ENCODE results near the gene ASB18. TPM values are rescaled to one million over a fixed set of nuclear protein-coding genes. Genes with fewer than 3 reads are reported as not detected.

The ASB18 gene
- total RNA-seq (2012; rRNA removed), result not detected in 2 replicates
- polyA plus RNA-seq (2012; rRNA removed), result not detected in 2 replicates
- not detected in 2 replicates for polyA plus RNA-seq (2012; cell fraction: cytosol; rRNA removed)
- polyA plus RNA-seq (2012; cell fraction: nucleus; rRNA removed; ENCODE audit: low replicate concordance), result not detected in 2 replicates
- not detected for Bru-seq, nascent RNA
- BruChase-seq, experiment 1, labeled RNA remaining after a 6-hour chase, result not detected
- BruChase-seq, experiment 2, labeled RNA remaining after a 2-hour chase, result not detected
- long read RNA-seq, result 0 reads

DNA sequence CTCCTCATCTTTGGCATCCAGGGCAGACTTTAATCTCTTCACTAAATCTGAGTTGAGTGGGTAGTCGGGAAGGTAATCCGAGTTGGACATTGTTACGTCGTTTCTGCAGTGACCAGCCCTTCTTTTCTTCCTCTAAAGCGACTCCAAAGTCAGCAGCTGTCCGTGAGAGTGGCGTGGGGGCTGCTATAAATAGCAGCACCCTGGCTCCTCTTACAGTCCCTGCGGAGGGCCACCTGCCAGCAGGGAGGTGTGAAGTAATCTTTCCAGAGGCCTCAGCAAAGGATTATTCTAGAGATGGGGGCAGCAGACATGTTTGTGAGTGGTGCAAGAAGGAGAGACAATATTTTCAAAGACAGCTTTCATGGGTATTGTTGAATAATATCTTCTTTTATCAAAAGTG is at the start of gene ASB18:
TSS of gene ASB18 (minus strand) at position 151 of the 400 bp plus-strand sequence. CDS start at position 90, 61 bp downstream.
- BruUV-seq (replicated peaks), result no TSS peak
- in situ Hi-C loops (cut with MboI; ENCODE audit: low sequenced_read_pairs), result no loop called here
- Histone ChIP-seq H3K18ac (ENCODE audit: low read depth, low read length) (no peak within 1 kb of the TSS), H2BK20ac (ENCODE audit: low read depth, low read length) (no peak within 1 kb of the TSS), H2BK15ac (ENCODE audit: low read depth, low read length) (no peak within 1 kb of the TSS), H2AFZ (replicated peaks; ENCODE audit: low read length, poor library complexity) (no peak within 1 kb of the TSS), H3K23ac (ENCODE audit: low read depth, low read length) (no peak within 1 kb of the TSS), H3K9me1 (ENCODE audit: insufficient read depth, low read length) (no peaks in the 10 kb centered on the region), H4K5ac (ENCODE audit: low read depth, low read length) (no peak within 1 kb of the TSS), H3K4me3 (ENCODE audit: insufficient read depth, low read depth, low read length) (no peak within 1 kb of the TSS), H2BK5ac (ENCODE audit: low read depth, low read length, poor library complexity, severe bottlenecking) (no peak within 1 kb of the TSS), H3K36me3 (ENCODE audit: control insufficient read depth, insufficient read depth, low read length) (no peaks in the 10 kb centered on the region), H2AK5ac (ENCODE audit: low read depth, low read length) (no peak within 1 kb of the TSS), H3K56ac (ENCODE audit: extremely low read depth, insufficient read depth, low read length) (no peak within 1 kb of the TSS), H3K4me2 (ENCODE audit: low read depth, low read length) (no peak within 1 kb of the TSS), H3K4me1 (ENCODE audit: control insufficient read depth, insufficient read depth, low read length) (no peaks in the 10 kb centered on the region), H3K27me3 (ENCODE audit: control insufficient read depth, insufficient read depth, low read length) (peaks cover 2% of the 10 kb centered on the region), H3K9ac (ENCODE audit: low read depth, low read length) (no peak within 1 kb of the TSS), H4K8ac (ENCODE audit: low read depth in 2 of 2, low read length in 2 of 2) (no peak within 1 kb of the TSS), H3K27ac (ENCODE audit: insufficient read depth, low read length) (no peak within 1 kb of the TSS), H2BK120ac (ENCODE audit: low read depth, low read length) (no peak within 1 kb of the TSS), H3K14ac (replicated peaks; ENCODE audit: low read depth, low read length) (no peak within 1 kb of the TSS), H3K9me3 (ENCODE audit: control insufficient read depth, insufficient read depth, low read length) (peaks cover under 1% of the 10 kb centered on the region), H3K4ac (ENCODE audit: low read depth, low read length) (no peak within 1 kb of the TSS), H3K79me1 (ENCODE audit: low read depth in 1 of 2, low read length in 2 of 2) (no peaks in the 10 kb centered on the region), H4K91ac (ENCODE audit: insufficient read depth, low read depth, low read length) (no peak within 1 kb of the TSS), H2AK9ac (replicated peaks; ENCODE audit: low read depth, low read length, poor library complexity) (no peak within 1 kb of the TSS), H4K20me1 (ENCODE audit: insufficient read depth, low read length) (no peaks in the 10 kb centered on the region)
- intact Hi-C loops (cut with micrococcal nuclease), result no loop called here
- CTCF ChIA-PET, result no interaction called here
- ATAC-seq (ENCODE audit: low read depth) (no peak), DNase-seq (no peak)
- WGBS, 2 experiments (ENCODE audit: extremely low coverage in 2 of 2, insufficient read length in 1 of 2), result no CpG with 5 or more reads among the region's 8 CpGs
- POLR2A ChIA-PET (ENCODE audit: unreplicated experiment), result no interaction called here
- dilution Hi-C loops (cut with HindIII; ENCODE audit: low sequenced_read_pairs, unreplicated experiment), result no loop called here
- TF ChIP-seq CTCF (conservative IDR thresholded peaks at IDR 0.05; ENCODE audit: low read depth, low read length) (no peak), MAFK (IDR thresholded peaks at IDR 0.05; ENCODE audit: low read depth, low read length) (no peak), FOS (IDR thresholded peaks at IDR 0.05; ENCODE audit: low read depth, low read length) (no peak), SMC3 (IDR thresholded peaks at IDR 0.05; ENCODE audit: low read depth, low read length) (no peak), RFX5 (IDR thresholded peaks at IDR 0.05; ENCODE audit: low read depth, low read length) (no peak), CEBPB (IDR thresholded peaks at IDR 0.05; ENCODE audit: low read depth, low read length) (no peak), NFE2L2 (IDR thresholded peaks at IDR 0.05; ENCODE audit: low read depth, low read length) (no peak), POLR2A (IDR thresholded peaks at IDR 0.05; ENCODE audit: low read depth, low read length) (no peak)
- TF ChIP-seq, protein P1, sequence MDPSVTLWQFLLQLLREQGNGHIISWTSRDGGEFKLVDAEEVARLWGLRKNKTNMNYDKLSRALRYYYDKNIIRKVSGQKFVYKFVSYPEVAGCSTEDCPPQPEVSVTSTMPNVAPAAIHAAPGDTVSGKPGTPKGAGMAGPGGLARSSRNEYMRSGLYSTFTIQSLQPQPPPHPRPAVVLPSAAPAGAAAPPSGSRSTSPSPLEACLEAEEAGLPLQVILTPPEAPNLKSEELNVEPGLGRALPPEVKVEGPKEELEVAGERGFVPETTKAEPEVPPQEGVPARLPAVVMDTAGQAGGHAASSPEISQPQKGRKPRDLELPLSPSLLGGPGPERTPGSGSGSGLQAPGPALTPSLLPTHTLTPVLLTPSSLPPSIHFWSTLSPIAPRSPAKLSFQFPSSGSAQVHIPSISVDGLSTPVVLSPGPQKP (IDR thresholded peaks at IDR 0.05; ENCODE audit: borderline replicate concordance, low read depth, low read length), result no peak
